Brain microvascular endothelial cell (primary cell): ENCODE data around the gene COL11A2.

Source experiments
- DNase-seq: peaks from one replicate; pipeline ENCODE4 v3.0.0-alpha.2; 2020
- H3K27ac ChIP-seq: fragments of 250-450 bp; sonication (Bioruptor Pico); 2 replicates; pipeline ENCODE4 v1.5.1; 2020; ENCODE audit warnings: mild to moderate bottlenecking, moderate library complexity
- H3K27me3 ChIP-seq: fragments of 250-450 bp; sonication (Bioruptor Pico); replicated peaks from 2 replicates; pipeline ENCODE4 v1.5.1; 2020; ENCODE audit warnings: mild to moderate bottlenecking
- H3K36me3 ChIP-seq: fragments of 250-450 bp; sonication (Bioruptor Pico); replicated peaks from 2 replicates; pipeline ENCODE4 v1.5.1; 2020; ENCODE audit warnings: mild to moderate bottlenecking
- H3K4me3 ChIP-seq: 2 replicates; pipeline ENCODE4 v1.5.1; 2011; ENCODE audit warnings: low read depth, mild to moderate bottlenecking, control low read depth, low read length, moderate library complexity
- in situ Hi-C: cut with HindIII; loops from 2 replicates; pipeline ENCODE4 v1.10.0; 2017; ENCODE audit warnings: low sequenced_read_pairs, low pct_ligation_motif_present
- TF ChIP-seq, protein P1 (sequence below): IDR thresholded peaks from 2 replicates; pipeline ENCODE4 v1.5.1; 2011; ENCODE audit warnings: low read depth, mild to moderate bottlenecking, moderate library complexity, low read length, control low read depth, inconsistent platforms; ENCODE audit errors: missing control alignments

COL11A2 gene

DNA sequence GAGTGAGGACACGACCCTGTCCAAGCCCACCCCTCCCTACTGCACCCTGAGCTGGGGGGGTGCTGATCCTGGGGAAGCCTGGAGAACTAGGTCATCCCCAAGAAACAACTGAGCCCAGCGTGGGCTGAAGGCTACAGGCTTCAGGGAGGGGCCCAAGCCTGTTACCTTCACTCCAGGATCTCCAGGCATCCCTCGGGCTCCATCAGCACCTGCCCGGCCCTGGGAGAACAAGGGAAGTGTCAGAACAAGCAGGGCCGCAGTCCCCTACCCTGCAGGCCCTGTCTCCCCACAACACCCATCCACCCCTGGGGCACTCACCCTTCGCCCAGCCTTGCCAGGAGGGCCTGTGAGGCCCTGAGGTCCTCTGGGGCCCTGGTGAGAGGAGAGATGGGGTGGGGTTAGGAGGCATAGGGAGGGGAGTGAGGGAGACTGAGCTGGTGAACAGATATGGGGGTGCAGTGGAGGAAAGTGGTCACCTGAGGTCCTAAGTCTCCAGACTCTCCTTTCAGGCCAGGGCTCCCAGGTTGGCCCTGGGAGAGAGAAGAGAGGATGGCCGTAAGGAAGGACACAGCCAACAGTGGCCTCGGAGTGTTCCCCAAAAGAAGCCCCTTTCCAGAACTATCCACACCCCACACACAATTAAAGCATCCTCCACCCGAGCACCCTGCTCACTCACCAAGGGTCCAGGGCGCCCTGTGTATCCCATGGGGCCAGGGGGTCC lies 13.4 kb downstream of the COL11A2 start:
- in situ Hi-C loops = no loop called here

DNA sequence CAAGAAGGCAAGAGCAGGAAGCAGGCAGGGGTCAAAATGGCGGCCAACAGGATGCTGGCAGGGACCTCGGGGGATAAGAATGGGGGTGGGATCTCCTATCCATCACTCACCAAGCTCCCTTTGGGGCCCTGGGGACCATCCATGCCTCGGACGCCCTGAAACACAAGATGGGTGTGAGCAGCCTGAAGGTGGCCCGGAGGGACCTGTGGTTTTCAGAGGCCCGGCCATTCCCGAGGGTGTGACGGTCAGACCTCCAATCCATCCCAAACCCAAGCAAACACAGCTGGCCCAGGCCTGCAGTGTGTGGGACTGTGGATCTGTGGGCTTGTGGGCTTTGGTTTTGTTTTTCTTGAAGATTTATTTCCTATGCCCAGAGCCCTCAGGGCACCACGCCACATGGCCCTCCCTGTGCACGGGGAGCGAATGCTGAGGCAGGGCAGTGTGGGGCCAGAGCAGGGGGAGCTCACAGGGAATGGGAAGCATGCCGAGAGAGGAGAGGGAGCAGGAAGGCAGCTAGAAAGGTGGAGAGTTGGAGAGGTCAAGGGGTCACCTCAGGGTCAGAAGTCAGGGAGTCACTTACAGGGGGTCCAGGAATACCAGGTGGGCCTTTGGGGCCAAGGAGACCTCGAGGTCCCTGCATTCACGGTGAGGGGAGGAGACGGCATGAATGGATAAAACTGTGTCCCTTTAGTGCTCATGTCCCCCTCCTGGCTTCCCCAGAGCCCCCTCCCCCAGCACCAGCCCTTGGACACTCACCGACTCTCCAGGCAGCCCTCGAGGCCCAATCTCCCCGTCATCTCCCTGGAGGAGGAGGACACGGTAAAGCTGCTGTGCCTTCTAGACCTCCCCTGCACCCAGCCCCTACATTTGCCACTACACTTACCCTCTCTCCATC lies 14.5 kb downstream of the COL11A2 start:
- no peak overlapping the region for H3K4me3 ChIP-seq
- no peak for DNase-seq
- no peak overlapping the region for H3K27ac ChIP-seq

More for the DNA sequence above, 13.4 kb downstream of the COL11A2 start:
- DNase-seq = no peak
- no peaks in the 10 kb centered on the region for H3K27me3 ChIP-seq
- no peaks in the 10 kb centered on the region for H3K36me3 ChIP-seq
- no peak overlapping the region for H3K27ac ChIP-seq
- no peak overlapping the region for H3K4me3 ChIP-seq
- TF ChIP-seq, protein P1, sequence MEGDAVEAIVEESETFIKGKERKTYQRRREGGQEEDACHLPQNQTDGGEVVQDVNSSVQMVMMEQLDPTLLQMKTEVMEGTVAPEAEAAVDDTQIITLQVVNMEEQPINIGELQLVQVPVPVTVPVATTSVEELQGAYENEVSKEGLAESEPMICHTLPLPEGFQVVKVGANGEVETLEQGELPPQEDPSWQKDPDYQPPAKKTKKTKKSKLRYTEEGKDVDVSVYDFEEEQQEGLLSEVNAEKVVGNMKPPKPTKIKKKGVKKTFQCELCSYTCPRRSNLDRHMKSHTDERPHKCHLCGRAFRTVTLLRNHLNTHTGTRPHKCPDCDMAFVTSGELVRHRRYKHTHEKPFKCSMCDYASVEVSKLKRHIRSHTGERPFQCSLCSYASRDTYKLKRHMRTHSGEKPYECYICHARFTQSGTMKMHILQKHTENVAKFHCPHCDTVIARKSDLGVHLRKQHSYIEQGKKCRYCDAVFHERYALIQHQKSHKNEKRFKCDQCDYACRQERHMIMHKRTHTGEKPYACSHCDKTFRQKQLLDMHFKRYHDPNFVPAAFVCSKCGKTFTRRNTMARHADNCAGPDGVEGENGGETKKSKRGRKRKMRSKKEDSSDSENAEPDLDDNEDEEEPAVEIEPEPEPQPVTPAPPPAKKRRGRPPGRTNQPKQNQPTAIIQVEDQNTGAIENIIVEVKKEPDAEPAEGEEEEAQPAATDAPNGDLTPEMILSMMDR = no peak

DNA sequence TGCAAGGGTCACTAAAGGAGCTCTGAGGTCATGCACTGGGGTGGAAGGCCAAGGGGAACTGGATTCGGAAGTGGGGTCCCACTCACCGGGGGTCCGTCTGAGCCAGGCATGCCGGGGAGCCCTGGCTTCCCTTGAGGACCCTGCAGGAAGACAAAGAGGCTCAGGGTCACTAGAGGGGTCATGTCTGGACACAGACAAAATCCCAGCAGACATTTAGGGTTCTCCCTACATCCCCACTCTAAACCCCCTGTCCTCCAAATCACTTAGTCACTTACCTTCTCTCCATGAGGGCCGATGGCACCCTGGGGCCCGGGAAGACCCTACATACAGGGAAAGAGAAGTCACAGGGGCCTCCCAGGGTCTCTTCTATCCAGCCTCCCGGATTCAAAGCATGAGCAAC lies 15.4 kb downstream of the COL11A2 start:
- no peak for DNase-seq
- Histone ChIP-seq H3K27me3 (no peaks in the 10 kb centered on the region), H3K27ac (no peak overlapping the region), H3K4me3 (no peak overlapping the region), H3K36me3 (no peaks in the 10 kb centered on the region)
- TF ChIP-seq, protein P1 = no peak
- in situ Hi-C loops = no loop called here

More for the DNA sequence above, 14.5 kb downstream of the COL11A2 start:
- in situ Hi-C loops = no loop called here
- TF ChIP-seq, protein P1 = no peak
- Histone ChIP-seq H3K27me3 (no peaks in the 10 kb centered on the region), H3K36me3 (no peaks in the 10 kb centered on the region)

DNA sequence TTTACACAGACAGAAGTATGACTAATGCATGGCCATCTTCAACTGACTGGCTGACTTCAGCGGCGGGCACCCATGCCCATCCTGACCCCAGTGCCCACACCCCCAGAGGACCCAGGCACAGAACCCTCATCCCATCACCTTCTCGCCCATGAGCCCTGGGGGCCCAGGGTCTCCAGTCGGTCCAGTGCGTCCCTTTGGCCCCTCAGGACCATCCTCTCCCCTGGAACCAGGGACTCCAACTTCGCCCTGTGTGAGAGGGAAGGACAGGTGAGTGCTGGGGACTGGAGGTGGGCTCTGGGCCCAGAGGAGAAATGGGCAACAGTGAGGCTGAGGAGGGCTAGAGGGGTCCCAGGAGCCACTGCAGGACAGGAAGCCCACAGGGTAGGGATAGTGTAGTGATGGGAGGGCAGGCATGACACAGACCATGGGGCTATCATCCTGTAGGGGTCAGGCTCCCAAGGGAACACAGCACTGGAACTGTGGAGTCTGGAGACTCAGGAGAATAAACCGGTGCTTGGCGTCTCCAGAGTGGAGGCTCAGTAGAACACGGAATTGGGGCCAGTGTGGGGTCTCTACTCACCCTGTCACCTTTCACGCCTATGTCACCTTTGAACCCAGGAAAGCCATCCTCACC lies 16.7 kb downstream of the COL11A2 start:
- no peaks in the 10 kb centered on the region for H3K36me3 ChIP-seq
- no peak overlapping the region for H3K27ac ChIP-seq
- in situ Hi-C loops = no loop called here
- DNase-seq = no peak
- TF ChIP-seq, protein P1 = no peak
- H3K27me3 ChIP-seq = no peaks in the 10 kb centered on the region
- H3K4me3 ChIP-seq = no peak overlapping the region

DNA sequence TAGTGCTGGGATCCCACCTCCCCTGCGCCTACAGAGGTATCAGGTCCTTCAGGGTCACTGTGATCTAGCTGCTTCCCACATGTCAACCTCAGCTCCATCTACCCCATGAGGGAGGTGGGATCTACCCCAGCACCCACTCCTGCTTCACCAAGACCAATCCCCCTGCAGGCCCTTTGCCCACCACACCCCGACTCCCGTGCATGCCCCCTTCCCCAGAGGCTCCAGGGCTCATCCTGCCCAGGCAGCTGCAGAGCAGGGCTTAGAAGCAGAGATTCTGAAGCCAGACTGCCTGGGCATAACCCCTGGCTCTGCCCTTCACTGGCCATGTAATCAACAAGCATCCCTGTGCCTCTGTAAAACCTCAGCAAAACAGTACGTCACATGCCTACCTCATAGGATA lies 17.5 kb downstream of the COL11A2 start:
- DNase-seq = no peak

More for the DNA sequence above, 17.5 kb downstream of the COL11A2 start:
- TF ChIP-seq, protein P1 = no peak
- Histone ChIP-seq H3K27ac (no peak overlapping the region), H3K27me3 (no peaks in the 10 kb centered on the region), H3K36me3 (no peaks in the 10 kb centered on the region), H3K4me3 (no peak overlapping the region)
- in situ Hi-C loops = no loop called here
